Measurements from ENCODE around the gene CHD5. TPM values are rescaled to one million over a fixed set of nuclear protein-coding genes. Genes with fewer than 3 reads are reported as not detected.
A peak's percentile ranks its signal among the peaks of the same experiment; 100 is the strongest.

The CHD5 gene
- total and polyA plus RNA-seq, 2 experiments from 2014 or later, result 0.10 to 0.11 TPM

GRCh38 chr1:6148497-6149241 is 31.5 kb downstream of the CHD5 start:
- peak; percentile 49 for DNase-seq
- in situ Hi-C loops (cut with MboI), result no loop called here
- H2AFZ ChIP-seq, result no peak overlapping the region

GRCh38 chr1:6145864-6146410 is 34.2 kb downstream of the CHD5 start:
- Histone ChIP-seq H3K4me3 (no peak overlapping the region), H3K27me3 (replicated peaks; ENCODE audit: insufficient read depth) (no peaks in the 10 kb centered on the region), H3F3A (ENCODE audit: insufficient read depth) (no peaks in the 10 kb centered on the region), H3K36me3 (ENCODE audit: low read depth) (no peaks in the 10 kb centered on the region), H2AFZ (no peak overlapping the region), H3K4me2 (ENCODE audit: unreplicated experiment) (no peak overlapping the region), H3K9me3 (ENCODE audit: low read depth) (no peaks in the 10 kb centered on the region), H4K20me1 (ENCODE audit: insufficient read depth) (no peaks in the 10 kb centered on the region), H3K9ac (no peak overlapping the region), H3K9me2 (ENCODE audit: insufficient read depth) (no peaks in the 10 kb centered on the region), H3K4me1 (ENCODE audit: insufficient read depth) (no peaks in the 10 kb centered on the region), H3K27ac (no peak overlapping the region), H3K79me2 (ENCODE audit: insufficient read depth) (no peaks in the 10 kb centered on the region)
- 59 to 62% methylated on average over 22 to 24 of the region's 24 CpGs for WGBS, 2 experiments (ENCODE audit: low coverage in 1 of 2, low lambda C conversion rate in 2 of 2, missing lambda C conversion rate in 2 of 2)
- TF ChIP-seq EZH2 (IDR thresholded peaks at IDR 0.05; ENCODE audit: insufficient read depth, poor library complexity, severe bottlenecking), result no peak
- TF ChIP-seq EZH2phosphoT487 (IDR thresholded peaks at IDR 0.05; ENCODE audit: insufficient read depth, low read depth), result no peak
- no peak for DNase-seq
- in situ Hi-C loops (cut with MboI), result no loop called here

More at GRCh38 chr1:6148497-6149241, 31.5 kb downstream of the CHD5 start:
- no peaks in the 10 kb centered on the region for H3F3A ChIP-seq (ENCODE audit: insufficient read depth)
- H3K27ac ChIP-seq, result no peak overlapping the region
- no peaks in the 10 kb centered on the region for H3K79me2 ChIP-seq (ENCODE audit: insufficient read depth)
- H3K4me2 ChIP-seq (ENCODE audit: unreplicated experiment), result no peak overlapping the region
- no peaks in the 10 kb centered on the region for H4K20me1 ChIP-seq (ENCODE audit: insufficient read depth)
- H3K4me3 ChIP-seq, result no peak overlapping the region
- H3K9ac ChIP-seq, result no peak overlapping the region
- H3K27me3 ChIP-seq (replicated peaks; ENCODE audit: insufficient read depth), result no peaks in the 10 kb centered on the region
- TF ChIP-seq EZH2phosphoT487 (IDR thresholded peaks at IDR 0.05; ENCODE audit: insufficient read depth, low read depth), result no peak
- TF ChIP-seq EZH2 (IDR thresholded peaks at IDR 0.05; ENCODE audit: insufficient read depth, poor library complexity, severe bottlenecking), result no peak
- no peaks in the 10 kb centered on the region for H3K9me2 ChIP-seq (ENCODE audit: insufficient read depth)
- H3K9me3 ChIP-seq (ENCODE audit: low read depth), result no peaks in the 10 kb centered on the region
- 12 to 14% methylated on average over 31 to 53 of the region's 53 CpGs for WGBS, 2 experiments (ENCODE audit: low coverage in 1 of 2, low lambda C conversion rate in 2 of 2, missing lambda C conversion rate in 2 of 2)
- H3K36me3 ChIP-seq (ENCODE audit: low read depth), result no peaks in the 10 kb centered on the region
- no peaks in the 10 kb centered on the region for H3K4me1 ChIP-seq (ENCODE audit: insufficient read depth)

GRCh38 chr1:6145396-6145750 is 34.7 kb downstream of the CHD5 start:
- H3K27me3 ChIP-seq (replicated peaks; ENCODE audit: insufficient read depth), result no peaks in the 10 kb centered on the region
- in situ Hi-C loops (cut with MboI), result no loop called here
- no peaks in the 10 kb centered on the region for H4K20me1 ChIP-seq (ENCODE audit: insufficient read depth)
- H3K36me3 ChIP-seq (ENCODE audit: low read depth), result no peaks in the 10 kb centered on the region
- no peak overlapping the region for H2AFZ ChIP-seq
- no peak overlapping the region for H3K4me3 ChIP-seq
- no peaks in the 10 kb centered on the region for H3K9me2 ChIP-seq (ENCODE audit: insufficient read depth)
- no peaks in the 10 kb centered on the region for H3K9me3 ChIP-seq (ENCODE audit: low read depth)
- H3K79me2 ChIP-seq (ENCODE audit: insufficient read depth), result no peaks in the 10 kb centered on the region
- no peak overlapping the region for H3K27ac ChIP-seq
- no peaks in the 10 kb centered on the region for H3K4me1 ChIP-seq (ENCODE audit: insufficient read depth)
- H3F3A ChIP-seq (ENCODE audit: insufficient read depth), result no peaks in the 10 kb centered on the region
- TF ChIP-seq EZH2 (IDR thresholded peaks at IDR 0.05; ENCODE audit: insufficient read depth, poor library complexity, severe bottlenecking) (no peak), EZH2phosphoT487 (IDR thresholded peaks at IDR 0.05; ENCODE audit: insufficient read depth, low read depth) (no peak)
- no peak overlapping the region for H3K9ac ChIP-seq
- no peak for DNase-seq
- no peak overlapping the region for H3K4me2 ChIP-seq (ENCODE audit: unreplicated experiment)
- WGBS, 2 experiments (ENCODE audit: low coverage in 1 of 2, low lambda C conversion rate in 2 of 2, missing lambda C conversion rate in 2 of 2), result 29 to 34% methylated on average over 2 of the region's 2 CpGs

- TF ChIP-seq EZH2 (IDR thresholded peaks at IDR 0.05; ENCODE audit: insufficient read depth, poor library complexity, severe bottlenecking), result no peak
- no peak for TF ChIP-seq EZH2phosphoT487 (IDR thresholded peaks at IDR 0.05; ENCODE audit: insufficient read depth, low read depth)
- Histone ChIP-seq H3K4me2 (ENCODE audit: unreplicated experiment) (no peak overlapping the region), H3K9me3 (ENCODE audit: low read depth) (no peaks in the 10 kb centered on the region), H3K4me3 (no peak overlapping the region), H3K79me2 (ENCODE audit: insufficient read depth) (no peaks in the 10 kb centered on the region), H3K36me3 (ENCODE audit: low read depth) (no peaks in the 10 kb centered on the region), H4K20me1 (ENCODE audit: insufficient read depth) (no peaks in the 10 kb centered on the region), H3K27ac (no peak overlapping the region), H3K9me2 (ENCODE audit: insufficient read depth) (no peaks in the 10 kb centered on the region), H3K4me1 (ENCODE audit: insufficient read depth) (no peaks in the 10 kb centered on the region), H3K9ac (no peak overlapping the region), H2AFZ (no peak overlapping the region), H3K27me3 (replicated peaks; ENCODE audit: insufficient read depth) (0 out of 2 replicates have a peak, but pooled peaks cover 2% of the 10 kb centered on the region), H3F3A (ENCODE audit: insufficient read depth) (no peaks in the 10 kb centered on the region)
- in situ Hi-C loops (cut with MboI), result no loop called here
- DNase-seq, result no peak
- 27 to 30% methylated on average over 15 to 16 of the region's 16 CpGs for WGBS, 2 experiments (ENCODE audit: low coverage in 1 of 2, low lambda C conversion rate in 2 of 2, missing lambda C conversion rate in 2 of 2)
Measured at GRCh38 chr1:6144647-6145395, 35.3 kb downstream of the CHD5 start.

All from GM23248 (cell line).